Skeletal muscle cell (primary cell): Measurements from ENCODE around the gene SERPINB8.

Source experiments
- DNase-seq: peaks from one replicate; pipeline ENCODE4 v3.0.0-alpha.2; 2010; ENCODE audit warnings: low read depth
- H3K4me3 ChIP-seq: 2 replicates; pipeline ENCODE4 v1.5.1; 2011; ENCODE audit warnings: low read depth, mild to moderate bottlenecking, control low read depth, low read length, moderate library complexity

The SERPINB8 gene

GRCh38 chr18:63999871-64000270 is 30.0 kb downstream of the SERPINB8 start:
- H3K4me3 ChIP-seq, result no peak overlapping the region
- DNase-seq, result no peak

GRCh38 chr18:64002581-64002980 is 32.7 kb downstream of the SERPINB8 start:
- no peak for DNase-seq
- H3K4me3 ChIP-seq, result no peak overlapping the region

- DNase-seq, result no peak
- H3K4me3 ChIP-seq, result no peak overlapping the region
These were observed 39.4 kb downstream of the SERPINB8 start for GRCh38 chr18:64009305-64009704.

GRCh38 chr18:64011513-64011912 is 41.6 kb downstream of the SERPINB8 start:
- no peak overlapping the region for H3K4me3 ChIP-seq
- DNase-seq, result no peak

- H3K4me3 ChIP-seq, result no peak overlapping the region
- no peak for DNase-seq
These were observed 48.0 kb downstream of the SERPINB8 start for GRCh38 chr18:64017870-64018269.

GRCh38 chr18:64019922-64020756 is 50.3 kb downstream of the SERPINB8 start:
- H3K4me3 ChIP-seq, result no peak overlapping the region
- no peak for DNase-seq

GRCh38 chr18:64026350-64026749 is 56.5 kb downstream of the SERPINB8 start:
- DNase-seq, result no peak
- H3K4me3 ChIP-seq, result no peak overlapping the region

GRCh38 chr18:64027931-64028695 is 58.2 kb downstream of the SERPINB8 start:
- no peak overlapping the region for H3K4me3 ChIP-seq
- DNase-seq, result no peak

GRCh38 chr18:64029096-64029495 is 59.2 kb downstream of the SERPINB8 start:
- H3K4me3 ChIP-seq, result no peak overlapping the region
- no peak for DNase-seq

- no peak for DNase-seq
- no peak overlapping the region for H3K4me3 ChIP-seq
These were observed 61.5 kb downstream of the SERPINB8 start for GRCh38 chr18:64031411-64031810.

- DNase-seq, result no peak
These were observed 62.4 kb downstream of the SERPINB8 start for GRCh38 chr18:64032312-64032711.

GRCh38 chr18:64037812-64038414 is 68.0 kb downstream of the SERPINB8 start:
- no peak for DNase-seq

More at GRCh38 chr18:64032312-64032711, 62.4 kb downstream of the SERPINB8 start:
- no peak overlapping the region for H3K4me3 ChIP-seq

More at GRCh38 chr18:64037812-64038414, 68.0 kb downstream of the SERPINB8 start:
- no peak overlapping the region for H3K4me3 ChIP-seq
